ENCODE results near the gene OPA3.
A peak's percentile ranks its signal among the peaks of the same experiment; 100 is the strongest.
"Not testable (repeated sequence)": the region's sequence is repeated elsewhere in the genome, so short reads cannot be mapped to it uniquely, and the experiment has no call there.

Gene OPA3
- 18.1 to 20.0 reads per million in 2 donors for total RNA-seq

- peak; percentile 95 for DNase-seq
Observed at GRCh38 chr19:45584332-45585157, at the start of gene OPA3. TSS of gene OPA3 (minus strand) at chr19:45584802. CDS start at chr19:45584764, 38 bp downstream.

DNA sequence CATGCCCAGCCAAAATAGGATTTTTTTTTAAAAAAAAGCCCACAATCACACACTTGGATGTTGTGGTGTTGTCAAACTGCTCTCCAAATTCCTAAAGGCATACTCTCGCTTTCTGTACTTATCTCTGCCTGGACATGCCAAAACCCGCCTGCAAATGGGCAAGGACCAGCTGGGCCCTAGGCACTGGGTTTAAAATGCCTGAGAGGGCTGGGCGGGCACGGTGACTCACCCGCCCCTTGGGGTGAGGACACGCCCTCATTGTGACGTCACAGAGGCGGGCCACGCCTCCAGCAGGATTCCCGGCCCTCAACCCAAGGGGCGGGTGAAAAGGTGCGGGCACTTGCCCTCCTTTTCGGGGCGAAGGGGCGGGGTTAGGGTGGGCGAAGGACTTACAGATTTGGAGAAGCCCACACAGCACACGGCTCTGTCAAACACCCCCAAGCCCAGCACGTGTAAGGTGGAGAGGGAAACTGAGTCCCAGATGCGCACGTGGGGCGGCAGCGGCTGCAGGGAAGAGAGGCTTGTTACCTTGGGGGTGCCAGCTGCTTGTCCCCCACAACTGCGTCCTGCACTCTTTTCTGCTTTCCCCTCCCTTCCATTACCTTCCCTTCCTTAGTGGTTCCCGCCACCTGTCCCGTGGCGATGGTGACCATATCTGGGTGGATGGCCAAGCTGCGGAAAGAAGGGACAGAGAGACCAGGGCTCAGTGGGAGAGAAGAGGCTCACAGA, 48.0 kb upstream of the OPA3 start:
- no peak for DNase-seq

DNA sequence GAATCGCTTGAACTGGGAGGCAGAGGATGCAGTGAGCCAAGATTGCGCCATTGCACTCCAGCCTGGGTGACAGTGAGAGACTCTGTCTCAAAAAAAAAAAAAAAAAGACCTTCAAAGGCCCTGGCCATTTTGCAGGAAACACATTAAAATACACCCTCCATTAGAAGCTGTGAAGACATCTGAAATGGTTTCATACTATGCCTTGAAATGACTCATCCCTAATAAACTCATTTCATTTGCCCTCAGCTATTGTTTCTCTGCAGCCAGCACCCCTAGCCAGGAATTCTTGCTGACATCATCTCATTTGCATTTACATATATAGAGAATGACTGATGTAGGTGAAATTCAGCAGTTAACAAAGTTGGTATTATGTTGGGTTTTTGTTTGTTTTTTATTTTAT, 45.9 kb upstream of the OPA3 start:
- DNase-seq: no peak

DNA sequence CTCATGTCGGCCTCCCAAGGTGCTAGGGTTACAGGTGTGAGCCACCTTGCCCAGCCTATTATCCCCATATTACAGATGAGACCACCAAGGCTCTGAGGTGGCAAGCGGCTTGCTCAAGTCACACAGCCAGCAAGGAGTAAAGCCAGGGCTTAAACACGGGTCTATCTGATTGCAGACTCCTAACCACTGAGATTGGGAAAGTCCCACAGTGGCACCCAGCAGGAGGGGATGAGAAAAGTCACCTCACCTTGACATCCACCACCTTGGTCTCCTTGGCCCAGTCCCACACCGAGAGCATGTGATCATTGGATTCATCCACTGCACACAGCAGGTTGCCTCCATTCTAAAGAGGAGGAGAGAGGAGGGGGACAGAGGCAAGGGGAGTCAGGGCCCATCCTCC, 45.1 kb upstream of the OPA3 start:
- no peak for DNase-seq

- not testable (repeated sequence) for DNase-seq
Observed at GRCh38 chr19:45628219-45628618, 43.6 kb upstream of the OPA3 start.

DNA sequence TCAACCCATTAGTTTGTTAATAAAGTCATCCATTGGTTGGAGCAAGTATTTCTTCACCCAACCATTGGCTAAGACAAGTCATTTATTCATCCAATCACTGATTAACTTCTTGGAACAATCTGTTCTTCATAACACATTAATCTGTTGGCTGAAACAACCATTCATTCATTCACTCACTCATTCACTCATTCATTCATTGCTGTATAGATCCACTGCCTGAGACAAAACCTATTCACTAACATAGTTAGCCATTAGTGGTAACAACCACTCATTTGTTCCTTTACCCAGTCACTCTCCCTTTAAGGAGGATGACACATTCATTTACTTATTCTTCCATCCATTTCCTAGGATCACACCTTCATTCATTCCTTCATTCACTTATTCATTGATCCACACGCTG, 39.4 kb upstream of the OPA3 start:
- no peak for DNase-seq

GRCh38 chr19:45621976-45622503, 37.4 kb upstream of the OPA3 start:
- DNase-seq: no peak

DNA sequence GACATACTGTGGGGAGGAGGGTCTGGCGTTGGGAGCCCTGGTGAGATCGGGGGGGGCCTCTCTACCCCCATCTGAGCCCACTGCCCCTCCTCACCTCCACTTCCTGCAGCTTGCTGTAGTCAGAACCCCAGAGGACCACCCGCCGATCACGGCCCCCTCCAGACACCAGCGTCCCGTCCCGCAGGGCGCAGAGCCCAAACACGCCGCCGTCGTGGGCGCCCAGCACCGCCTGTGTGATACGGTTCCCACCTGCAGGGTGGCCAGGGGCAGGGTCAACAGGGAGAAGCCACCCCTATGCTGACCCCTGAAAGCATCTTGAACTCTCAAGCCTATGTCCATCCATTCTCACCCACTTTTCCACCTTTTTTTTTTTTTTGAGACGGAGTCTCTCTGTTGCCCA, 36.8 kb upstream of the OPA3 start:
- no peak for DNase-seq

GRCh38 chr19:45616704-45617017, 32.1 kb upstream of the OPA3 start:
- no peak for DNase-seq

GRCh38 chr19:45615795-45616703, 31.4 kb upstream of the OPA3 start:
- peak; percentile 32 for DNase-seq

DNA sequence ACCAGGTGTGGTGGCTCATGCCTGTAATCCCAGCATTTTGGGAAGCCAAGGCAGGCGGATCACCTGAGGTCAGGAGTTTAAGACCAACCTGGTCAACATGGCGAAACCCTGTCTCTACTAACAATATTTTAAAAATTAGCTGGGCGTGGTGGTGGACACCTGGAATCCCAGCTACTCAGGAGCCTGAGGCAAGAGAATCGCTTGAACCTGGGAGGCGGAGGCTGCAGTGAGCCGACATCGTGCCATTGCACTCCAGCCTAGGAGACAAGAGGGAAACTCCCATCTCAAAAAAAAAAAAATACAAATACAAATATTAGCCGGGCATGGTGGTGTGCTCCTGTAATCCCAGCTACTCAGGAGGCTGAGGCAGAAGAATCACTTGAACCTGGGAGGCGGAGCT, 30.5 kb upstream of the OPA3 start:
- DNase-seq: not testable (repeated sequence)

- no peak for DNase-seq
Observed at GRCh38 chr19:45613926-45614725, 29.5 kb upstream of the OPA3 start.

DNA sequence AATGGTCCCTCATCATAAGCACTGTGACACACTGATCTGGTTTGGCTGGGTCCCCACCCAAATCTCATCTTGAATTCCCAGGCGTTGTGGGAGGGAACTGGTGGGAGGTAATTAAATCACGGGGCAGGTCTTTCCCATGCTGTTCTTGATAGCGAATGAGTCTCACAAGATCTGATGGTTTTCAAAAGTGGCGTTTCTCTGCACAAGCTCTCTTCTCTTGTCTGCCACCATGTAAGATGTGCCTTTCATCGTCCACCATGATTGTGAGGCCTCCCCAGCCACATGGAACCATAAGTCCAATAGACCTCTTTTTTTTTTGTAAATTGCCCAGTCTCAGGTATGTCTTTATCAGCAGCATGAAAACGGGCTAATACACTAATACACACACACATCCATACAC, 24.3 kb upstream of the OPA3 start:
- no peak for DNase-seq

- DNase-seq: no peak
Observed at GRCh38 chr19:45607071-45608029, 22.7 kb upstream of the OPA3 start.

DNA sequence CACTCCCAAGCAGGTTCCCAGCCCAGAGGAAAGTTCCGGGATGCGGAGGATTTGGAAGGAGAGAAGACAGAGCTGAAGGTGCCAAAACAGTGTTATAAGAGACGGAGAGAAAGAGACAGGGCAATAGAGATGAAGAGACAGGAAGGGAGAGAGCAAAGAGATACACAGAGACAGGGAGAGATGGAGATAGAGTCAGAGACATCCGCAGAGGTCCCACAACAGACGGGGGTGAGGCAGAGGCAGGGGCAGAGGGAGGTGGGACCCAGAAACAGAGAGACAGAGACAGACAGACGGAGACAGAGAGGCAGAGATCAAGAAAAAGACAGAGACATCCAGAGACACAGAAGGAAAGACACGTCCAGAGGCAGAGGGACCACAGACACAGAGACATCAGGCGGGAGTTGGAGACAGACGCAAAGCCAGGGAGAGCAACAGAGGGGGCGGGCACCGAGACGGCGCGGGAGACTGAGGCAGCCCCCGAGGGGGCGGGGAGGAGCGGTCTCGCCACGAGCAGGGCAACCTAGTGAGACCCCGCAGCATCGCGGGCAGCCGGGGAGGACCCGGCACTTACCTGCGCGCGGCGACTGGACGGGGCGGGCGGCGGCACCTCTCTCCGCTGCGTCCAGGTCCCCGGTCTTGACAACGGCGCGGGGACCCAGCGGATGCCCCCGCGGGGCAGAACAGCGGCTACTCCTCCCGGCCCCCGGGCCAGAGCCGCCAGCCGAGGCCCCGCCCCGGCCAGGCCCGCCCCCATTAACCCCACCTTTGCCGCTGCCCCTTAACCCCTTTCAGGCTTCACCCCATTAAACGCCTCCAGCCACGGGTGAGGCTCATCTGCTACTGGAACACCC, 17.1 kb upstream of the OPA3 start, which contains the start of gene GPR4:
GPR4 (minus strand) TSS at position 689 of the 851 bp plus-strand sequence. CDS start 10,346 bp downstream, outside the sequence.
- DNase-seq: no peak

- no peak for DNase-seq
Observed at GRCh38 chr19:45601115-45601514, 16.5 kb upstream of the OPA3 start.

GRCh38 chr19:45600340-45600885, 15.8 kb upstream of the OPA3 start:
- no peak for DNase-seq

DNA sequence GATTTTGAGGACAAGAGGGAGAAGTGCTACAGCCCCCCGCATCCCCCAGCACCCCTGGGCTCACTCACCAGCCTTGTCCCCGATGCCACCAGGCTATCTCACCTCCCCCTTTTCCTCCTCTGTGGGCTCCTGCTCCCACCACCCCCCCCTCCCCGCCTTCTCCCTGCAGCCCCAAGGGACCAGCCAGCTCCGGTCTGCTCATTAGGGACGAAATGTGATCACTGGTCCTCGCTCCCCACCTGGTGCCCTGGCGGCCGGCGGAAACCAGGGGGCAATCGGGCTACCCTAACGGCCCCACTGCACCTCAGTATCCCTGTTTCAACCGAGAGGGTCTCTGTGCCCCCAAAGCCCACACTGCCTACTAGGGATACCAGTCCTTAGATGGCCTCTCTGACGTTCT, 14.7 kb upstream of the OPA3 start:
- no peak for DNase-seq

- DNase-seq: no peak
Observed at GRCh38 chr19:45598267-45599001, 13.8 kb upstream of the OPA3 start.

Data from activated gamma-delta T cell (primary cell).